Measurements from ENCODE around the gene ASXL1. TPM values are rescaled to one million over a fixed set of nuclear protein-coding genes. Genes with fewer than 3 reads are reported as not detected.

The ASXL1 gene
- total RNA-seq, 1 experiment from 2014 or later: 22.7 TPM

GRCh38 chr20:32429745-32430360 lies 71.7 kb downstream of the ASXL1 start:
- no peak for DNase-seq (ENCODE audit: low spot score)
- ATAC-seq: no peak
- no peaks in the 10 kb centered on the region for H3K4me1 Mint-ChIP-seq
- H3K27me3 Mint-ChIP-seq (ENCODE audit: low read depth): no peaks in the 10 kb centered on the region
- H3K36me3 Mint-ChIP-seq: peaks cover 22% of the 10 kb centered on the region
- CTCF ChIA-PET: no interaction called here
- TF ChIP-seq ZNF396 (CRISPR knock-in tag; IDR thresholded peaks at IDR 0.05; ENCODE audit: borderline replicate concordance) (no peak), E2F1 (CRISPR knock-in tag; IDR thresholded peaks at IDR 0.05) (no peak), ZMAT4 (CRISPR knock-in tag; IDR thresholded peaks at IDR 0.05) (no peak), ZNF512 (CRISPR knock-in tag; IDR thresholded peaks at IDR 0.05; ENCODE audit: borderline replicate concordance) (no peak), FOXJ3 (CRISPR knock-in tag; IDR thresholded peaks at IDR 0.05; ENCODE audit: borderline replicate concordance) (no peak), ZNF121 (CRISPR knock-in tag; IDR thresholded peaks at IDR 0.05) (no peak), MYBL2 (CRISPR knock-in tag; IDR thresholded peaks at IDR 0.05) (no peak), ARID4B (CRISPR knock-in tag; IDR thresholded peaks at IDR 0.05; ENCODE audit: borderline replicate concordance) (no peak), HMGXB4 (CRISPR knock-in tag; IDR thresholded peaks at IDR 0.05) (no peak), SMAD4 (CRISPR knock-in tag; IDR thresholded peaks at IDR 0.05) (no peak), CREM (CRISPR knock-in tag; IDR thresholded peaks at IDR 0.05) (no peak), TCF7 (CRISPR knock-in tag; IDR thresholded peaks at IDR 0.05; ENCODE audit: low read depth) (no peak), IRF1 (CRISPR knock-in tag; IDR thresholded peaks at IDR 0.05) (no peak), ATF6 (CRISPR knock-in tag; IDR thresholded peaks at IDR 0.05) (no peak), FOXP4 (CRISPR knock-in tag; IDR thresholded peaks at IDR 0.05) (no peak), ZNF138 (CRISPR knock-in tag; conservative IDR thresholded peaks at IDR 0.05) (no peak), TP53 (CRISPR knock-in tag; IDR thresholded peaks at IDR 0.05) (no peak)
- POLR2A ChIA-PET: no interaction called here
- H3K9me3 Mint-ChIP-seq: no peaks in the 10 kb centered on the region
- H3K27ac Mint-ChIP-seq: no peak overlapping the region
- no peak overlapping the region for H3K4me3 Mint-ChIP-seq
